DLD1 (cell line): ENCODE results near the gene UBE2D3.

Experiments
- in situ Hi-C: cut with HindIII; loops from 2 replicates; pipeline ENCODE4 v1.10.0; 2017; ENCODE audit warnings: low sequenced_read_pairs

The UBE2D3 gene

DNA sequence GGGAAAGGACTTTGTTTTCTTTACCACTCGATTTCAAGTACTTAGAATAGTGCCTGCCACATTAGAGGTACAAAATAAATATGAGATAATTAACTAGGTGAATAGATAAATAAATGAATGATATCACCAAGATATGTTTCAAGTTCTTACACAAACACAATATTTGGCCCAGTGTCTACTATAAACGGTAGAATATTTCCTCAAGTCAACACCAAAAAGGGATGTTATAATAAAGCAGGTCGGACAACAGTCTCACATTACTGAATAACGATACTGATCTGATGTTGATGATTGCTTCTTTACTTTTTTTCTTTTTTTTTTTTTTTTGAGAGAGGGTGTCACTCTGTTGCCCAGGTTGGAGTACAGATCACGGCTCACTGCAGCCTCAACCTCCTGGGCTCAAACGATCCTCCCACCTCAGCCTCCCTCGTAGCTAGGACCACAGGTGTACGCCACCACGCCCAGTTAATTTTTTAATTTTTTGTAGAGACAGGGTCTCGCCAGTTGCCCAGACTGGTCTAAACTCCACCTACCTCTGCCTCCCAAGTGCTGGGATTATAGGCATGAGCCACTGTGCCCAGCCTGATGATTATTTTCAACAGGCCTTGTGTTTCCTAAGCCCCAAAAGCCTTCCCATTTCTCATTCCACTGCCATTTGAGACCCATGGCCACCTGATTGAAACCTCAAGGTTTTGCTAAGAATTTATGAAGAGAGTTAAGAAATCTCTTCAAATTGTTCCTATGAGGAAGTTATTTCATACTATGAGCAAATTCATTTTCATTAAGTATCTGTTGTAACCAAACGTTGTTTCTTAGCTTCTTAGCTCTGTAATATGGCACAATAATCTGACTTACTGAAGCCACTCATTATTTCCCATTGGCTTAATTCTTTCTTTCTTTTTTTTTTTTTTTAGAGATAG is 68.8 kb downstream of the UBE2D3 start:
- in situ Hi-C loops: no loop called here

DNA sequence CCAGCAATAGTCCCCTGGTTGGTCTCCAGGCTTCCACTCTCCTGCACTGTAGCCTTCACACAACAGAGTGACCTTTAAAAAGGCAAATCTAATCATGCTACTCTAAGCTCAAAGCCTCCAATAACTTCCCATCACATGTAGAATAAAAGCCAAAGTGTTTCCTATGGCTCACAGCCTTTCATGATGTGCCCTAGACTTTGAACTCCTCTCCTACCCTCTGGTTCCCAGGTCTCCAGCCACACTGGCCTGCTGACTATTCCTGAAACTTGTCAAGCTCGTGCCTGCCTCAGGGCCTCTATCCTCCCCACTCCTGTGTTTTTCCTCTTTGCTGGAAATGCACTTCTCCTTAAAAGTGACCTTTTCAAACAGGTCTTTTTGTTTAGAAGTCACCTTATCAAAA is 69.7 kb downstream of the UBE2D3 start:
- in situ Hi-C loops: no loop called here

- in situ Hi-C loops: no loop called here
Measured at GRCh38 chr4:102754044-102754443, 73.3 kb downstream of the UBE2D3 start.

- in situ Hi-C loops: no loop called here
Measured at GRCh38 chr4:102751941-102752340, 75.4 kb downstream of the UBE2D3 start.
